Testis (tissue), 3 donors: ENCODE results near the gene PCCA. TPM values are rescaled to one million over a fixed set of nuclear protein-coding genes. Genes with fewer than 3 reads are reported as not detected.

ENCODE experiments used
- DNase-seq: peaks from one replicate; pipeline ENCODE4 v3.0.0-alpha.2; 2019
- H3K27ac ChIP-seq, 2 donors: fragments of 200-600 bp; sonication (generic); one replicate each; pipeline ENCODE4 v1.5.1; 2019
- H3K27me3 ChIP-seq: fragments of 200-600 bp; sonication (generic); one replicate; pipeline ENCODE4 v1.5.1; 2019
- H3K36me3 ChIP-seq: fragments of 200-600 bp; sonication (generic); one replicate; pipeline ENCODE4 v1.5.1; 2017; ENCODE audit warnings: low read depth; ENCODE audit errors: missing control alignments
- H3K4me1 ChIP-seq: fragments of 200-600 bp; sonication (generic); one replicate; pipeline ENCODE4 v1.5.1; 2019
- H3K4me3 ChIP-seq, 2 donors: fragments of 200-600 bp; sonication (generic); one replicate each; pipeline ENCODE4 v1.5.1; 2017 to 2019
- H3K9me3 ChIP-seq: fragments of 200-600 bp; sonication (generic); one replicate; pipeline ENCODE4 v1.5.1; 2017
- POLR2A ChIP-seq: fragments of 450-650 bp; IDR thresholded peaks from one replicate; pipeline ENCODE4 v1.6.1; 2017; ENCODE audit warnings: antibody characterized with exemption, mild to moderate bottlenecking, moderate library complexity
- WGBS, 2 donors: methylation state at CpG; one replicate each; pipeline ENCODE4 v1.1.5; 2018; 5-methylcytosine and 5-hydroxymethylcytosine counted together
- intact Hi-C: fragments of 100-400 bp; cut with DNase I; formaldehyde crosslinking; loops from one replicate; pipeline ENCODE4 v1.15.1; 2023; ENCODE audit warnings: low total_unique reads
- polyA plus RNA-seq: library from polyadenylated mRNA; stranded (reverse); fragments of 350-450 nt; fragmentation: Illumina TruSeq; extraction: RNeasy Lipid Tissue Mini Kit (QIAGEN cat#74804); gene quantifications from one replicate; pipeline ENCODE4 v1.2.3, GENCODE V29; 2014; ENCODE audit warnings: low read depth, low replicate concordance; ENCODE audit not compliant: insufficient read depth
- total RNA-seq, 2 donors: library from RNA; depleted of rRNA; stranded (reverse); fragments of >200 nt; gene quantifications; one replicate each; pipeline ENCODE4 v1.2.3, GENCODE V29; 2016
- TF ChIP-seq, protein P1 (sequence below), 3 experiments: fragments of 450-650 bp in 2 of 3; fragments of 200-600 bp in 1 of 3; sonication (generic) in 1 of 3; IDR thresholded peaks; one replicate each; pipeline ENCODE4 v1.5.1; 2016 to 2019; ENCODE audit warnings: antibody characterized with exemption in 3 of 3, mild to moderate bottlenecking in 2 of 3, moderate library complexity in 1 of 3

Gene PCCA
- total and polyA plus RNA-seq, 3 donors from 2014 or later = 17.9 to 56.2 (median 39.2) TPM

DNA sequence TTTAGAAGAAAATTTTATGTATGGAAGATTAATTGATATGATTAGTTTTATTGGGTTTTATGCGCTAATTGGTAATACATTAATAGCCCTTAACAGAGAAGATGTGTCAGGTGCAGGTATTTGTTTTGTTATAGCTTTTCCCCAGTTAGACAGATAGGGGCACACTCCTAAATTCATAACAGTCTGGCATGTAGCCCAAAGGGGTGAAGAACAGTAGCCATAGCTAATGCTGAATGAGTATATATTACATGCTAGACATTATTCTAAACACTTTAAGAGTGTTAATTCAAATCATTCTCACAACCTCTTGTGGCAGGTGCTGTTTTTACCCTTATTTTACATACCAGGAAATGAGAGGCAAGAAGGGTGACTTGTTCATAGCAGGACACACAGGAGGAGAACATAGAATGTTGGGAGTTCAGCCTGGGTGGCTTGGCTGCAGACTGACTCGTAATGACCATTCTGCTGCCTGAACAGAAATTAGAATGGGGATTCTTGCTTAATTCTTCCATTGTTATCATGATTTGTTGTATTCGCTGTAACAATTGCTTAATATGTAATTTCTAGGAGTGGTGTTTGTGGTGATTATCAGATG, 20.1 kb downstream of the PCCA start:
- no peak overlapping the region for H3K4me3 ChIP-seq
- H3K27me3 ChIP-seq = no peaks in the 10 kb centered on the region
- no peak for DNase-seq
- no peaks in the 10 kb centered on the region for H3K4me1 ChIP-seq
- intact Hi-C loops = no loop called here
- H3K36me3 ChIP-seq = no peaks in the 10 kb centered on the region
- no peak overlapping the region for H3K27ac ChIP-seq
- H3K9me3 ChIP-seq = no peaks in the 10 kb centered on the region
- TF ChIP-seq POLR2A = no peak
- TF ChIP-seq, protein P1, sequence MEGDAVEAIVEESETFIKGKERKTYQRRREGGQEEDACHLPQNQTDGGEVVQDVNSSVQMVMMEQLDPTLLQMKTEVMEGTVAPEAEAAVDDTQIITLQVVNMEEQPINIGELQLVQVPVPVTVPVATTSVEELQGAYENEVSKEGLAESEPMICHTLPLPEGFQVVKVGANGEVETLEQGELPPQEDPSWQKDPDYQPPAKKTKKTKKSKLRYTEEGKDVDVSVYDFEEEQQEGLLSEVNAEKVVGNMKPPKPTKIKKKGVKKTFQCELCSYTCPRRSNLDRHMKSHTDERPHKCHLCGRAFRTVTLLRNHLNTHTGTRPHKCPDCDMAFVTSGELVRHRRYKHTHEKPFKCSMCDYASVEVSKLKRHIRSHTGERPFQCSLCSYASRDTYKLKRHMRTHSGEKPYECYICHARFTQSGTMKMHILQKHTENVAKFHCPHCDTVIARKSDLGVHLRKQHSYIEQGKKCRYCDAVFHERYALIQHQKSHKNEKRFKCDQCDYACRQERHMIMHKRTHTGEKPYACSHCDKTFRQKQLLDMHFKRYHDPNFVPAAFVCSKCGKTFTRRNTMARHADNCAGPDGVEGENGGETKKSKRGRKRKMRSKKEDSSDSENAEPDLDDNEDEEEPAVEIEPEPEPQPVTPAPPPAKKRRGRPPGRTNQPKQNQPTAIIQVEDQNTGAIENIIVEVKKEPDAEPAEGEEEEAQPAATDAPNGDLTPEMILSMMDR (IDR thresholded peaks at IDR 0.05) = no peak
- 87 to 96% methylated on average over 3 of the region's 3 CpGs for WGBS, 2 donors

DNA sequence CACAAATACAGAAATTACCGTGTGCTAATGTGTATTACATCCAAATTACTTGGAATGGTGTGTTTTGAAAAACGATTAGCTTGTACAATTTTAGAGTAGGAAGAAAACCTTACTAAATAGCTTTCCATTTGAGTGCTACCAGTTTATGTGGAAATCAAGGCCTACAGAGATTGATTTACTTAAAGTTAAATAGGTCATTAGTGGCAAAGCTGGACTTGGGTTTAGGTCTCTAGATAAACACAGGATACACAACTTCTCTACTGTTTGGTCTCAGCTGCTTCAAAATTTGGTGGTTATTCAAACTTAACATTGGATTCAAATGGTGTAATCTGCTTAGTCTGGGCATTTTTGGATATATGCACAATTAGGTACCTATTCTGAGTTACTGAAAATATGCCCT, 21.4 kb downstream of the PCCA start:
- H3K4me1 ChIP-seq = no peaks in the 10 kb centered on the region
- 90 to 91% methylated on average over 2 of the region's 2 CpGs for WGBS, 2 donors
- H3K27me3 ChIP-seq = no peaks in the 10 kb centered on the region
- no peak overlapping the region for H3K4me3 ChIP-seq
- DNase-seq = no peak
- no peaks in the 10 kb centered on the region for H3K36me3 ChIP-seq
- no peak overlapping the region for H3K27ac ChIP-seq
- no peaks in the 10 kb centered on the region for H3K9me3 ChIP-seq
- intact Hi-C loops = no loop called here
- TF ChIP-seq, protein P1 (IDR thresholded peaks at IDR 0.05) = no peak
- no peak for TF ChIP-seq POLR2A

DNA sequence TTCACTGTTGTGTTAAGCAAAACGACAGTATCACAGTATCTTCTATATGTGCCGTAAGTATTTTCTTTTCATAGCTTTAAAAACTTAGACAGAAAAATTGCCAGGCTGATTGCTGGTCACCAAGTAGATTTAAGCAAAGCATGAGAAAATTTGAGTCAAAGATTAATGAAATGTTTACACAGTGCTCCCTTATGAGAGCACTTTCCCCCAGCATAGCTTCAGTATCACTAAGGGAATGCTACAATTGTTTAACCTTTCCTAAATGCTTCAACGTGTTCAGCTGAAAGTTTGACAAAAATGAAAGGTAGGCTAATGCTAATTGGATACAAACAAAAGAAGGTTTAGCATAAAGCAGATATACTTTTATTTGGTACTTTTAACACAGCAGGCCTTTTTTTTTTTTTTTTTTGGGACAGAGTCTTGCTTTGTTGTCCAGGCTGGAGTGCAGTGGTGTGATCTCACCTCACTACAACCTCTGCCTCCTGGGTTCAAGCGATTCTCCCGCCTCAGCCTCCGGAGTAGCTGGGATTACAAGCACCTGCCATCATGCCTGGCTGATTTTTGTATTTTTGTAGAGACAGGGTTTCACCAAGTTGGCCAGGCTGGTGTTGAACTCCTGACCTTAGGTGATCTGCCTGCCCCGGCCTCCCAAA, 23.4 kb downstream of the PCCA start:
- TF ChIP-seq, protein P1 (IDR thresholded peaks at IDR 0.05) = no peak
- no peak for TF ChIP-seq POLR2A
- 87 to 89% methylated on average over 7 of the region's 7 CpGs for WGBS, 2 donors
- intact Hi-C loops = no loop called here

DNA sequence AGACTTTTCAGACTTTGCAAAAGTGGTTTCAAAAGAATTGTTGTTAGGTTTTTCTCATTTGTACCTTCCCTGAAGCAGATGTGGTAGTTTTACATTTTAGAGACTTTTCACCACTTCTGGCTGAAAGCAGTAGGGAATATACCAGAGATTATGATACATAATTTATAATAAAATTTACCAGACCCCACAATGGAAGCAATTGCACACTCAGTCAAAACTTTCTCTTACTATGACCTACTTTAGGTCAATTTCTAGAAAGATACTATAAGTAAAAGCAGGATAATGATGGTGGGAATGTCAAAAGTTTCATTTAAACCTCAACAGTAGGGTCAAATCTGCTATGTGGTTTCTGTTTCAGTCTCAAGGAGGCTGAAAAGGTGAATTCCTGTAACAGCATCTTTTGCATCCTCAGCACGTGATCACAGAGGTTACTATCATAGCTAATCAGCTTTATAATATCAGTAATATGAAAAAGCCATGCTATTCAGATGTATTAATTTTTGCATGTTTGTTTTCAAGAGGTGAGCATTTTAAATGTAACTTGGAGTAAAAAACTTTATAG, 26.9 kb downstream of the PCCA start:
- H3K27ac ChIP-seq = no peak overlapping the region
- no peak for DNase-seq
- H3K4me3 ChIP-seq = no peak overlapping the region
- no peaks in the 10 kb centered on the region for H3K4me1 ChIP-seq
- intact Hi-C loops = no loop called here
- TF ChIP-seq, protein P1 (IDR thresholded peaks at IDR 0.05) = no peak
- TF ChIP-seq POLR2A = no peak
- H3K36me3 ChIP-seq = no peaks in the 10 kb centered on the region
- no peaks in the 10 kb centered on the region for H3K27me3 ChIP-seq
- no peaks in the 10 kb centered on the region for H3K9me3 ChIP-seq
- 85 to 95% methylated on average over 1 of the region's 1 CpG for WGBS, 2 donors

More for the DNA sequence above, 23.4 kb downstream of the PCCA start:
- Histone ChIP-seq H3K36me3 (no peaks in the 10 kb centered on the region), H3K27ac (no peak overlapping the region), H3K9me3 (no peaks in the 10 kb centered on the region), H3K27me3 (no peaks in the 10 kb centered on the region), H3K4me1 (no peaks in the 10 kb centered on the region), H3K4me3 (no peak overlapping the region)
- no peak for DNase-seq
